GM12878 (cell line): ENCODE measurements around the gene SCRN2. TPM values are rescaled to one million over a fixed set of nuclear protein-coding genes. Genes with fewer than 3 reads are reported as not detected.

Experiments used
- ATAC-seq: fragments of 200-7000 bp; cut with Tn5 transposase; 3 replicates; pipeline ENCODE4 v1.9.1; 2020; ENCODE audit warnings: mild to moderate bottlenecking, moderate library complexity
- BruUV-seq: library from RNA; stranded (reverse); fragments of 400-500 nt; replicated peaks from 2 replicates; lab custom pipeline; 2021; lab: Mats Ljungman, UMichigan
- CTCF ChIA-PET: fragments of 300-600 bp; sonication (Branson Sonifier 250); formaldehyde crosslinking; extraction: SDS; loops from one replicate; lab custom pipeline; 2021; ENCODE audit warnings: inconsistent platforms; lab: Yijun Ruan, JAX
- POLR2A ChIA-PET: fragments of 350-600 bp; formaldehyde crosslinking; extraction: SDS; loops from one replicate; lab custom pipeline; 2021; ENCODE audit warnings: inconsistent platforms; lab: Charles Lee
- RAD21 ChIA-PET: fragments of 300-600 bp; sonication (Branson Sonifier 250); formaldehyde crosslinking; loops from one replicate; lab custom pipeline; 2023; ENCODE audit warnings: antibody characterized with exemption; ENCODE audit not compliant: unreplicated experiment; lab: Charles Lee
- SMC1A ChIA-PET: fragments of 300-600 bp; sonication (Branson Sonifier 250); formaldehyde crosslinking; loops from one replicate; lab custom pipeline; 2023; ENCODE audit not compliant: unreplicated experiment, uncharacterized antibody; lab: Charles Lee
- DNase-seq: peaks from one replicate; pipeline ENCODE4 v3.0.0-alpha.2; 2011; ENCODE audit warnings: low read depth, low spot score
- FAIRE-seq: peaks from 3 replicates; lab custom pipeline; 2011; peaks lifted over from hg19 to GRCh38; lab: Jason Lieb, UNC
- H2AFZ ChIP-seq: 2 replicates; pipeline ENCODE4 v1.6.0; 2011; ENCODE audit warnings: low read depth, low read length, control low read depth; ENCODE audit not compliant: control insufficient read depth
- H3K27ac ChIP-seq: 2 replicates; pipeline ENCODE4 v1.5.1; 2011; ENCODE audit warnings: control low read depth; ENCODE audit not compliant: control insufficient read depth, insufficient read depth
- H3K27me3 ChIP-seq, 2 experiments: replicated peaks in 1 of 2; 2 replicates each; pipeline versions ENCODE4 v1.6.0 to v1.6.1; 2011; ENCODE audit warnings: low read length in 1 of 2; ENCODE audit not compliant: control insufficient read depth in 2 of 2, insufficient read depth in 2 of 2
- H3K36me3 ChIP-seq, 2 experiments: 2 replicates each; pipeline ENCODE4 v1.5.1; 2011; ENCODE audit warnings: low read length in 1 of 2; ENCODE audit not compliant: control insufficient read depth in 2 of 2, insufficient read depth in 2 of 2
- H3K4me1 ChIP-seq: 2 replicates; pipeline ENCODE4 v1.6.1; 2011; ENCODE audit warnings: mild to moderate bottlenecking, low read length, moderate library complexity, mixed read lengths; ENCODE audit not compliant: control insufficient read depth, insufficient read depth
- H3K4me2 ChIP-seq: 2 replicates; pipeline ENCODE4 v1.6.0; 2011; ENCODE audit warnings: control low read depth; ENCODE audit not compliant: control insufficient read depth, insufficient read depth
- H3K4me3 ChIP-seq: fragments of 200-600 bp; sonication (generic); 2 replicates; pipeline ENCODE4 v1.5.1; 2016
- H3K79me2 ChIP-seq: 2 replicates; pipeline ENCODE4 v1.6.0; 2011; ENCODE audit warnings: low read length; ENCODE audit not compliant: control insufficient read depth, insufficient read depth
- H3K9ac ChIP-seq: 2 replicates; pipeline ENCODE4 v1.8.0; 2011; ENCODE audit warnings: low read length, control low read depth, mixed read lengths; ENCODE audit not compliant: control insufficient read depth, insufficient read depth
- H3K9me3 ChIP-seq: replicated peaks from 3 replicates; pipeline ENCODE4 v1.5.1; 2011; ENCODE audit warnings: mild to moderate bottlenecking, low read length; ENCODE audit not compliant: control insufficient read depth, insufficient read depth
- H4K20me1 ChIP-seq: 2 replicates; pipeline ENCODE4 v1.6.0; 2011; ENCODE audit not compliant: control insufficient read depth, insufficient read depth
- ATF7 ChIP-seq: fragments of 450-650 bp; IDR thresholded peaks from 2 replicates; pipeline ENCODE4 v1.6.1; 2016; ENCODE audit warnings: low read depth, mild to moderate bottlenecking
- BMI1 ChIP-seq: fragments of 450-650 bp; IDR thresholded peaks from 2 replicates; pipeline ENCODE4 v1.6.1; 2016; ENCODE audit warnings: mild to moderate bottlenecking, moderate library complexity, borderline replicate concordance
- CHD2 ChIP-seq: IDR thresholded peaks from 2 replicates; pipeline ENCODE4 v1.6.1; 2011; ENCODE audit warnings: low read depth, low read length, improper control_type of control experiment, borderline replicate concordance
- E2F8 ChIP-seq: fragments of 450-650 bp; IDR thresholded peaks from 2 replicates; pipeline ENCODE4 v1.6.1; 2018; ENCODE audit warnings: mild to moderate bottlenecking, low read depth, moderate library complexity; ENCODE audit not compliant: partially characterized antibody
- EGR1 ChIP-seq, 2 experiments: IDR thresholded peaks; 1 replicate in 1 of 2; 2 replicates in 1 of 2; pipeline ENCODE4 v1.6.1; 2011 to 2012; ENCODE audit warnings: low read depth in 2 of 2, low read length in 2 of 2, borderline replicate concordance in 1 of 2, mild to moderate bottlenecking in 1 of 2, moderate library complexity in 1 of 2
- ELK1 ChIP-seq: IDR thresholded peaks from 2 replicates; pipeline ENCODE4 v1.6.1; 2012; ENCODE audit warnings: low read depth, low read length, improper control_type of control experiment
- ETV6 ChIP-seq, 2 experiments: fragments of 450-650 bp in 1 of 2; IDR thresholded peaks in 1 of 2; conservative IDR thresholded peaks in 1 of 2; 2 replicates each; pipeline ENCODE4 v1.6.1; 2014; ENCODE audit warnings: antibody characterized with exemption in 1 of 2, borderline replicate concordance in 1 of 2, low read depth in 1 of 2, mild to moderate bottlenecking in 1 of 2, moderate library complexity in 1 of 2
- FOXK2 ChIP-seq: fragments of 450-650 bp; IDR thresholded peaks from 2 replicates; pipeline ENCODE4 v1.6.1; 2017; ENCODE audit warnings: mild to moderate bottlenecking, moderate library complexity
- HDAC2 ChIP-seq: fragments of 200-600 bp; sonication (generic); IDR thresholded peaks from 2 replicates; pipeline ENCODE4 v1.6.1; 2017
- HDAC6 ChIP-seq: fragments of 200-600 bp; sonication (generic); IDR thresholded peaks from one replicate; pipeline ENCODE4 v1.8.0; 2017; ENCODE audit warnings: antibody characterized with exemption; ENCODE audit not compliant: unreplicated experiment
- IRF4 ChIP-seq: IDR thresholded peaks from 2 replicates; pipeline ENCODE4 v1.6.1; 2011; ENCODE audit warnings: low read depth, low read length
- KLF5 ChIP-seq: fragments of 450-650 bp; IDR thresholded peaks from 2 replicates; pipeline ENCODE4 v1.6.1; 2014; ENCODE audit warnings: mild to moderate bottlenecking; ENCODE audit not compliant: partially characterized antibody
- MLLT1 ChIP-seq: fragments of 450-650 bp; IDR thresholded peaks from 2 replicates; pipeline ENCODE4 v1.6.1; 2016; ENCODE audit warnings: mild to moderate bottlenecking
- MYC ChIP-seq: IDR thresholded peaks from 2 replicates; pipeline ENCODE4 v1.6.1; 2011; ENCODE audit warnings: mild to moderate bottlenecking, low read length, moderate library complexity, inconsistent platforms; ENCODE audit not compliant: insufficient read depth, insufficient replicate concordance, insufficient read length, severe bottlenecking
- NFYB ChIP-seq: IDR thresholded peaks from 2 replicates; pipeline ENCODE4 v1.6.1; 2011; ENCODE audit warnings: low read depth, mild to moderate bottlenecking, low read length, improper control_type of control experiment, moderate library complexity; ENCODE audit not compliant: insufficient read depth
- RBBP5 ChIP-seq: fragments of 200-600 bp; sonication (generic); conservative IDR thresholded peaks from 2 replicates; pipeline ENCODE4 v1.6.1; 2016
- RCOR1 ChIP-seq: conservative IDR thresholded peaks from 2 replicates; pipeline ENCODE4 v1.6.1; 2012; ENCODE audit warnings: low read depth, low read length, improper control_type of control experiment
- SREBF1 ChIP-seq: IDR thresholded peaks from 2 replicates; pipeline ENCODE4 v1.6.1; 2012; ENCODE audit warnings: mild to moderate bottlenecking, low read length
- YBX1 ChIP-seq: fragments of 450-650 bp; IDR thresholded peaks from 2 replicates; pipeline ENCODE4 v1.6.1; 2016; ENCODE audit warnings: antibody characterized with exemption
- ZNF274 ChIP-seq: IDR thresholded peaks from one replicate; pipeline ENCODE4 v1.8.0; 2011; ENCODE audit not compliant: insufficient read length, insufficient read depth
- WGBS: methylation state at CpG from one replicate; pipeline ENCODE4 v1.1.6; 2016; ENCODE audit warnings: low lambda C conversion rate; ENCODE audit not compliant: insufficient replicate concordance, insufficient coverage; ENCODE audit errors: missing lambda C conversion rate; 5-methylcytosine and 5-hydroxymethylcytosine counted together
- in situ Hi-C: fragments of 300-500 bp; cut with MboI; formaldehyde crosslinking; loops from 9 replicates; pipeline ENCODE4 v1.14.3; 2018; ENCODE audit warnings: mixed read lengths
- intact Hi-C: fragments of 100-400 bp; cut with micrococcal nuclease; formaldehyde crosslinking; loops from one replicate; pipeline ENCODE4 v1.14.2; 2022; ENCODE audit not compliant: unreplicated experiment
- polyA plus RNA-seq, 11 experiments: library from polyadenylated mRNA; depleted of rRNA in 4 of 11; unstranded in 6 of 11; stranded (reverse) in 5 of 11; fragments of >200 nt; fragmentation: Nextera tagmentation in 4 of 11; fragmentation: Illumina TruSeq in 1 of 11; extraction: Ambion mirVana in 4 of 11; extraction: Trizol in 1 of 11; gene quantifications; 1 replicate in 1 of 11; 2 replicates in 10 of 11; pipeline versions ENCODE4 v1.2.1 to v1.2.3, GENCODE V29; 2011 to 2016; ENCODE audit warnings: inconsistent platforms in 2 of 11, missing spikeins in 2 of 11, low read depth in 1 of 11
- total RNA-seq, 4 experiments: library from RNA; depleted of rRNA in 3 of 4; stranded (reverse); fragments of >200 nt in 3 of 4; fragmentation: Illumina TruSeq in 1 of 4; extraction: Trizol in 1 of 4; gene quantifications; 2 replicates each; pipeline versions ENCODE4 v1.2.1 to v1.2.3, GENCODE V29; 2013 to 2021

The SCRN2 gene
- total and polyA plus RNA-seq, 10 of the 15 experiments (the other 5 are each of a cell fraction or from before 2014, with no cell fraction given): 0.34 to 33.3 (median 20.1) TPM

GRCh38 chr17:47792457-47792856 lies 48.6 kb downstream of the SCRN2 start:
- SMC1A ChIA-PET: interaction anchor here (0.6 kb wide), 1 partner anchor 159 kb away, joined by 3 read pairs; no protein-coding TSS in a partner anchor
- H3K4me1 ChIP-seq: no peaks in the 10 kb centered on the region
- DNase-seq (no peak), FAIRE-seq (no peak), ATAC-seq (no peak)
- peaks cover 4 to 7% of the 10 kb centered on the region in 2 experiments for H3K27me3 ChIP-seq
- no peak overlapping the region for H3K4me2 ChIP-seq
- in situ Hi-C loops (no loop called here), intact Hi-C loops (no loop called here)
- RAD21 ChIA-PET: no interaction called here
- BruUV-seq: no TSS peak
- H2AFZ ChIP-seq: no peak overlapping the region
- H3K4me3 ChIP-seq: no peak overlapping the region
- H3K36me3 ChIP-seq: no peaks in the 10 kb centered on the region
- no peaks in the 10 kb centered on the region for H3K79me2 ChIP-seq
- H3K27ac ChIP-seq: no peak overlapping the region
- POLR2A ChIA-PET: no interaction called here
- no peak for TF ChIP-seq RCOR1
- no peak for TF ChIP-seq FOXK2
- TF ChIP-seq YBX1: no peak
- TF ChIP-seq EGR1 (IDR thresholded peaks at IDR 0.05; ENCODE audit: borderline replicate concordance in 1 of 2, low read depth in 2 of 2, low read length in 2 of 2): no peak
- TF ChIP-seq ETV6 (conservative IDR thresholded peaks at IDR 0.05 in 1 of 2, IDR thresholded peaks at IDR 0.05 in 1 of 2; ENCODE audit: borderline replicate concordance in 1 of 2, low read depth in 1 of 2): no peak
- no peak for TF ChIP-seq HDAC2
- no peak for TF ChIP-seq MYC
- TF ChIP-seq RBBP5: no peak
- TF ChIP-seq NFYB: no peak
- TF ChIP-seq ATF7: no peak
- TF ChIP-seq ELK1: no peak
- TF ChIP-seq SREBF1: no peak
- no peak for TF ChIP-seq CHD2
- no peak for TF ChIP-seq E2F8
- no peak for TF ChIP-seq ZNF274
- TF ChIP-seq BMI1: no peak
- no peak for TF ChIP-seq KLF5
- TF ChIP-seq HDAC6: no peak
- no peak for TF ChIP-seq IRF4
- no peak for TF ChIP-seq MLLT1
- no peak overlapping the region for H3K9ac ChIP-seq
- no peaks in the 10 kb centered on the region for H4K20me1 ChIP-seq
- WGBS: 0% methylated on average over 1 of the region's 1 CpG
- CTCF ChIA-PET: interaction anchor here (1.5 kb wide), 1 partner anchor 60 kb away, joined by 3 read pairs; no protein-coding TSS in a partner anchor
- H3K9me3 ChIP-seq: no peaks in the 10 kb centered on the region
